A549 (cell line): ENCODE results near the gene MAP3K21. TPM values are rescaled to one million over a fixed set of nuclear protein-coding genes. Genes with fewer than 3 reads are reported as not detected.
A peak's percentile ranks its signal among the peaks of the same experiment; 100 is the strongest.

Experiments
- ATAC-seq, 2 experiments: fragments of 200-7000 bp in 1 of 2; fragments of >200 bp in 1 of 2; cut with Nextera tagmentation in 1 of 2; cut with Tn5 transposase in 1 of 2; 3 replicates each; pipeline versions ENCODE4 v1.8.0 to v1.9.1; 2018 to 2020; ENCODE audit warnings: mild to moderate bottlenecking in 1 of 2, moderate library complexity in 1 of 2
- CTCF ChIA-PET: fragments of 300-600 bp; sonication (Branson Sonifier 250); formaldehyde crosslinking; extraction: SDS; loops from one replicate; lab custom pipeline; 2021; ENCODE audit warnings: antibody characterized with exemption, inconsistent platforms; lab: Yijun Ruan, JAX
- POLR2A ChIA-PET: fragments of 350-600 bp; formaldehyde crosslinking; extraction: SDS; loops from one replicate; lab custom pipeline; 2021; ENCODE audit warnings: antibody characterized with exemption, inconsistent platforms; lab: Yijun Ruan, JAX
- DNase-seq, 2 experiments: peaks; one replicate each; pipeline versions ENCODE4 v3.0.0 to v3.0.0-alpha.2; 2011 to 2016; ENCODE audit warnings: low read depth in 1 of 2, low spot score in 1 of 2
- FAIRE-seq: peaks from 2 replicates; lab custom pipeline; 2011; peaks lifted over from hg19 to GRCh38; lab: Jason Lieb, UNC
- H3K27ac ChIP-seq, 2 experiments: fragments of >200 bp; sonication (Bioruptor Twin); formaldehyde crosslinking; 3 replicates each; pipeline ENCODE4 v1.5.1; 2016 to 2017
- H3K4me1 ChIP-seq: fragments of >200 bp; sonication (Bioruptor Twin); formaldehyde crosslinking; 3 replicates; pipeline ENCODE4 v1.6.1; 2016
- H3K4me2 ChIP-seq: fragments of >200 bp; sonication (Bioruptor Twin); formaldehyde crosslinking; 3 replicates; pipeline ENCODE4 v1.6.1; 2016
- H3K4me3 ChIP-seq: fragments of >200 bp; sonication (Bioruptor Twin); formaldehyde crosslinking; 3 replicates; pipeline ENCODE4 v1.5.1; 2016
- H3K9me3 ChIP-seq: fragments of >200 bp; sonication (Bioruptor Twin); formaldehyde crosslinking; 3 replicates; pipeline ENCODE4 v1.6.1; 2016
- CBX8 ChIP-seq: fragments of 200-600 bp; sonication (generic); IDR thresholded peaks from 2 replicates; pipeline ENCODE4 v1.6.1; 2016
- CHD2 ChIP-seq: fragments of 150-350 bp; IDR thresholded peaks from 2 replicates; pipeline ENCODE4 v1.6.1; 2014; ENCODE audit warnings: low read length; ENCODE audit not compliant: partially characterized antibody
- CTCF ChIP-seq: fragments of >200 bp; sonication (Bioruptor Twin); formaldehyde crosslinking; IDR thresholded peaks from 3 replicates; pipeline ENCODE4 v1.5.1; 2016
- FOSB ChIP-seq: fragments of 250-450 bp; sonication (Bioruptor Pico); IDR thresholded peaks from 2 replicates; pipeline ENCODE4 v1.5.0; 2020; ENCODE audit warnings: mild to moderate bottlenecking, moderate library complexity
- FOSL2 ChIP-seq, 2 experiments: fragments of 450-650 bp in 1 of 2; fragments of >200 bp in 1 of 2; sonication (Bioruptor Twin) in 1 of 2; formaldehyde crosslinking; IDR thresholded peaks; 2 replicates each; pipeline versions ENCODE4 v1.5.0 to v1.6.1; 2016 to 2020; ENCODE audit warnings: mild to moderate bottlenecking in 1 of 2, moderate library complexity in 1 of 2
- GATA3 ChIP-seq: IDR thresholded peaks from 2 replicates; pipeline ENCODE4 v1.6.1; 2012; ENCODE audit warnings: borderline replicate concordance
- HOXB5 ChIP-seq: fragments of 250-450 bp; sonication (Bioruptor Pico); IDR thresholded peaks from 2 replicates; pipeline ENCODE4 v1.5.0; 2020; ENCODE audit warnings: mild to moderate bottlenecking, moderate library complexity
- MAZ ChIP-seq: fragments of 150-350 bp; IDR thresholded peaks from 2 replicates; pipeline ENCODE4 v1.6.1; 2014; ENCODE audit warnings: antibody characterized with exemption, low read depth, low read length, borderline replicate concordance
- MYC ChIP-seq: IDR thresholded peaks from 2 replicates; pipeline ENCODE4 v1.6.1; 2012; ENCODE audit warnings: mild to moderate bottlenecking, inconsistent platforms, low read length, improper control_type of control experiment, borderline replicate concordance
- NFE2L2 ChIP-seq: fragments of 150-350 bp; conservative IDR thresholded peaks from 2 replicates; pipeline ENCODE4 v1.6.1; 2014; ENCODE audit warnings: low read length
- PBX3 ChIP-seq: IDR thresholded peaks from 2 replicates; pipeline ENCODE4 v1.6.1; 2012
- PHF8 ChIP-seq: fragments of 200-600 bp; sonication (generic); IDR thresholded peaks from 2 replicates; pipeline ENCODE4 v1.6.1; 2016; ENCODE audit warnings: low read depth, mild to moderate bottlenecking, antibody characterized with exemption, moderate library complexity, borderline replicate concordance
- POLR2A ChIP-seq: IDR thresholded peaks from 2 replicates; pipeline ENCODE4 v1.6.1; 2012; ENCODE audit warnings: mild to moderate bottlenecking, low read length
- POLR2AphosphoS2 ChIP-seq: conservative IDR thresholded peaks from 2 replicates; pipeline ENCODE4 v1.6.1; 2012; ENCODE audit warnings: low read length, improper control_type of control experiment, inconsistent platforms
- RARB ChIP-seq: fragments of 250-450 bp; sonication (Bioruptor Pico); IDR thresholded peaks from 2 replicates; pipeline ENCODE4 v1.8.0; 2021; ENCODE audit warnings: mild to moderate bottlenecking, moderate library complexity
- SMC3 ChIP-seq: fragments of >200 bp; sonication (Bioruptor Twin); formaldehyde crosslinking; IDR thresholded peaks from 3 replicates; pipeline ENCODE4 v1.6.1; 2018; ENCODE audit warnings: inconsistent platforms
- TP53 ChIP-seq: fragments of 250-450 bp; sonication (Bioruptor Pico); IDR thresholded peaks from 2 replicates; pipeline ENCODE4 v1.5.0; 2021; ENCODE audit warnings: mild to moderate bottlenecking, moderate library complexity
- ZFP36 ChIP-seq: fragments of 450-650 bp; IDR thresholded peaks from 2 replicates; pipeline ENCODE4 v1.6.1; 2014; ENCODE audit warnings: borderline replicate concordance; ENCODE audit not compliant: partially characterized antibody
- ZNF302 ChIP-seq: fragments of 250-450 bp; sonication (Bioruptor Pico); IDR thresholded peaks from 2 replicates; pipeline ENCODE4 v1.9.0; 2021; ENCODE audit warnings: inconsistent platforms, mild to moderate bottlenecking, moderate library complexity
- WGBS: methylation state at CpG from one replicate; pipeline ENCODE4 v1.1.6; 2017; ENCODE audit errors: missing lambda C conversion rate; 5-methylcytosine and 5-hydroxymethylcytosine counted together
- polyA plus RNA-seq, 4 experiments: library from polyadenylated mRNA; depleted of rRNA in 3 of 4; stranded (reverse); fragments of >200 nt; fragmentation: RNase III in 1 of 4; extraction: RNeasy Plus Mini Kit Qiagen cat#74134 plus additional on column Dnase treatment in 1 of 4; gene quantifications; 2 replicates in 3 of 4; 3 replicates in 1 of 4; pipeline ENCODE4 v1.2.3, GENCODE V29; 2011 to 2017

MAP3K21 gene
- polyA plus RNA-seq, 2 of the 4 experiments (the other 2 are of a cell fraction) = 14.4 to 26.9 TPM

- Histone ChIP-seq H3K4me1 (peaks cover 41% of the 10 kb centered on the region), H3K27ac (no peak overlapping the region), H3K9me3 (no peaks in the 10 kb centered on the region), H3K4me2 (no peak overlapping the region), H3K4me3 (no peak overlapping the region)
- ChIA-PET CTCF (no interaction called here), POLR2A (no interaction called here)
- no peak for TF ChIP-seq CTCF
- TF ChIP-seq GATA3 = no peak
- TF ChIP-seq CHD2 = no peak
- TF ChIP-seq TP53 (CRISPR knock-in tag) = no peak
- no peak for TF ChIP-seq PBX3
- no peak for TF ChIP-seq RARB (CRISPR knock-in tag)
- no peak for TF ChIP-seq NFE2L2
- no peak for TF ChIP-seq MAZ
- TF ChIP-seq SMC3 = no peak
- no peak for TF ChIP-seq CBX8
- no peak for TF ChIP-seq MYC
- 74% methylated on average over 4 of the region's 4 CpGs for WGBS
- ATAC-seq (no peak), FAIRE-seq (no peak), DNase-seq (no peak)
Measured at GRCh38 chr1:233289676-233290075, 37.8 kb upstream of the MAP3K21 start.

DNA sequence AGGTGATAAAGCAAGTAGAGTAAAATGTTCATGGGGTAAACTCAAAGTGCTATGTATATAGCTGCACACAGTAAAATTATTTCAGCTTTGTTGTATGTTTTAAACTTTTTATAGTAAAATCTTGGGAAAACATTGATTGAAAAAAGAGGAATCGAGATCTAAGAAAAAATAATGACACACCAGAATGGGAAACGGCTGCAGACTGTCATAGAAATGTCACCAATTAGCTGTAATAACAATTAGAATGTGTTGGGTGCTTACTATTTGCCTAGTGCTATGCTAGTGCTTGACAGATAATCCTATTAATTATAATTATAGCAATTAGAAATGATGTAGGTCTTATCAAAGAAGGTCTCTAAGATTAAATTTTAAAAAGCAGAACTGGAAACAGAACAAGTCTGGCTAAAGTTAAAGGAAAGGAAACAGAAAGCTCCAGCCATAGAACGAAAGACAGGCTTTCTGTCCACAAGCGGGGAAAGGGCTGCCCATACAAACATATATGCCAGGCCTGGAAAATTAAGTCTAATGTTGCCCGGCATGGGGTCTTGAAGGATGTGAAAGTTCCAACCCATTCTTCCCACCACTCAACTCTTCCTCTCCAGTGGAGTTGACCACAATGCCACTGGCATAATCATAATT, 37.0 kb upstream of the MAP3K21 start:
- no peak for FAIRE-seq
- TF ChIP-seq FOSL2 (IDR thresholded peaks at IDR 0.05) (no peak), FOSL2 (CRISPR knock-in tag; IDR thresholded peaks at IDR 0.05) (no peak), HOXB5 (no peak), CTCF (no peak), ZNF302 (CRISPR knock-in tag) (no peak), FOSB (CRISPR knock-in tag) (no peak), POLR2AphosphoS2 (no peak), ZFP36 (no peak), SMC3 (no peak), POLR2A (no peak), PHF8 (no peak)
- Histone ChIP-seq H3K9me3 (no peaks in the 10 kb centered on the region), H3K4me3 (no peak overlapping the region), H3K27ac (peak overlapping the region; percentile 78 to 85; a peak in 4 of 6 replicates), H3K4me1 (peaks cover 41% of the 10 kb centered on the region), H3K4me2 (no peak overlapping the region)
- CTCF ChIA-PET = interaction anchor here (1.2 kb wide), 1 partner anchor 15 kb away, joined by 3 read pairs; no protein-coding TSS in a partner anchor
- POLR2A ChIA-PET = no interaction called here
- WGBS = 90% methylated on average over 5 of the region's 5 CpGs
- no peak for ATAC-seq
- DNase-seq = no peak
